GM18868 (cell line): Measurements from ENCODE around the gene RCN1.
"Not testable (repeated sequence)": the region's sequence is repeated elsewhere in the genome, so short reads cannot be mapped to it uniquely, and the experiment has no call there.

ENCODE experiments used
- ATAC-seq: cut with Tn5 transposase; IDR thresholded peaks from one replicate; pipeline ENCODE4 v1.9.1; 2021; ENCODE audit warnings: mild to moderate bottlenecking, moderate library complexity; ENCODE audit not compliant: unreplicated experiment

The RCN1 gene

DNA sequence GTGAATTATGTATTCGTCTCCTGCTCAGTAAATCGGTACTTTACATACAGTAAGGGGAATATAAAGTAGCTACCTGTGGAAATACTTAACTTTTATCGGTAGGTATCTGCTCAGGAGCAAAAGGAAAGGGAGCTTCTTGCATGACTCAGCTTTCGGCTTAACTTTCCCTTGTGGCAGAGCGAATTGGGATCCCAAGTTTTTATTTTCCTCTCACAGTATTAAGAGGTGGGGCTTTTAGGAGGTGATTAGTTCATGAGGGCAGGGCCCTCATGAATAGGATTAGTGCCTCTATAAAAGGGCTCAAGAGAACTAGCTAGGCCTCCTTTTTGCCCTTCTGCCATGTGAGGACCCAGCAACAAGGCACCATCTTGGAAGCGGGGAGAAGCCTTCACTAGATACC lies 18.7 kb downstream of the RCN1 start:
- ATAC-seq: no peak

DNA sequence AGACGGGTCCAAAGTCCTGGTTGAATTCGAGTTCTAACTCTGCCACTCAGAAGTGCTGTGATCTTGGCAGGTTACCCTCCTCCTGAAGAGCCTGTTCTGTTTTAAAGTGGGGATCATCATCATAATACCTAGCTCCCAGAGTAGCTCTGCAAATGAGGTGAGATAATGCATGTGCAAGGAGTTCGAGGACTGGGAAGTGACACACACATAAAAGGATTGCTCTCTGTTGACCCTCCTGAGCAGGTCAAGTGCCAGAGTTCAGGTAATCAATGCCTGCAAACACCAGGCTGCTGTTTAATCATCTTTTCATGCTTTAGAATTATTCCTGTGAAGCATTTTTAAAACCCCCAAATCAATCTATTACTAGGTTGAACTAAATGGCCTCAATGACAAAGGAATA lies 19.9 kb downstream of the RCN1 start:
- no peak for ATAC-seq

DNA sequence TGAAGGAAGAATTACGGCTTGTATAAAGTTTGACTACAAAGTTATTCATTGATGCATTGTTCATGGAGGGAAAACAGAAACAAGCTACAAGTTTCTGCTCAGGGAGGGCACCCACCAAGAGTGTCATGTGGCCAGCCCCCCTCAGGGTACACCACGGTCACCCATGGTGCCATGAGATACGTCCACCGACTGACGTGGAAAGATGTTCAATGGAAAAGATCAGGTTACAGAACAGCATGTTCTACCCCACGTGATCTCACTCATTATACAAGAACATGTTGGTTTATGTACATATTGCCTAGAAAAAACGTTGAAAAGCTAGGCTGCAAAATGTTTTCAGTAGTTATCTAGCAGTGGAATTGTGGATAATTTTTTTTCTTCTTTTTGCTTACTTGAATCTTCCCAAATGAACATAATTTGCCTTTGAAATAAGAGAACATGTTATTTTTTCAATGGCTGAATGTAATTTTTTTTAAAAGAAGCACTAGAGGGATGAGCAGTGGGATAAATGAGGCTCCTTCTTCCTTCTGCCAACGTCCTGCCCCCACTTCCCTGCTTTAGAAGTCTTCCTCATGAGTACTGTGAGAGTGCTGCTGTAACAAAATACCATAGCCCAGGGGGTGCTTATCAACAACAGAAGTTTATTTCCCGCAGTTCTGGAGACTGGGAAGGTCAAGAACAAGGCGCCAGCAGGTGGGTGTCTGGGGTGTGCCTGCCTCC lies 22.5 kb downstream of the RCN1 start:
- no peak for ATAC-seq

DNA sequence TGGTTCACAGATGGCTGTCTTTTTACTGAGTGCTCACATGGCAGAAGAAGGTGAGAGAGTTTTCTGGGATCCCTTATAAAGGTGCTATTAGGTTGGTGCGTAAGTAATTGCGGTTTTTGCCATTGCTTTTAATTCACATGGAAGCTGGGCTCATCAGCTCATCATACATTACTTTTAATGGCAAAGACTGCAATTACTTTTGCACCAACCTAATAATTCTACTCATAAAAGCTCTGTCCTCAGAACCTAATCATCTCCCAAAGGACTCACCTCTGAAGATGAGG lies 23.0 kb downstream of the RCN1 start:
- no peak for ATAC-seq

DNA sequence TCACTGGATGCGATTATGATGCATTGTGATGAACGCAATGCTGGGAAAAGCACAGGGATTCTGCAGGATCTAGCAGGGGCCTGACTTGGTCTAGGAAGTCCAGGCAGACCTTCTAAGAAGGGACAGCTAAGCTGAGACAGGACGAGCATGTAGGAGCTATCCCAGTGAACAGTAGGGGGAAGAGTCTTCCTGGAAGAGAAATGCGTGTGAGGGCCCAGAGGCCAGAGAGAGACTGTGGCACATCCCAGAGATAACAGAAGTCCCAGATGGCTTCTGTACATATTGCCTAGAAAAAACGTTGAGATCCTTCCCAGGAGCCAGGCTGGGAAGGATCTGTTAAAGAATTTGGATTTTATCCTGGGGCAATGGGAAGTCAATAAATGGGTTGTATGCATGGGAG lies 24.6 kb downstream of the RCN1 start:
- ATAC-seq: no peak

DNA sequence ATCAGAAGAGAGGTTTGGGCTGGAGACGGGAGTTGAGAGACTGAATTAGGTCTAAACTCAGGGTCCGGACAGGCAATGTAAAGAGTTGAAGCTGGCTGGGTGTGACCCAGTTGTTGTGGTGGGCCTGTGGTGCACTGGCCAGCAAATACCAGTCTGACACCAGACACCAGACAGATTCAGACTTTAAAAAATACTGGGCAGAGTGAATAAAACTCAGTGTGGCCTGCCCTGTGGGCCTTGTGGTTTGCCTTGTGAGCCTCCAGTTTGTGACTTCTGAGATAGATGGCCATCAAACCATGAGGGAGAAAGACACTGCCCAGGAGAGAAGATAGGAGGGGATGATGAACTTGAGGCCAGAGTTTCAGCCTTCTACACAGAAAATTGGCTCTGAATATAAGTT lies 25.8 kb downstream of the RCN1 start:
- no peak for ATAC-seq

DNA sequence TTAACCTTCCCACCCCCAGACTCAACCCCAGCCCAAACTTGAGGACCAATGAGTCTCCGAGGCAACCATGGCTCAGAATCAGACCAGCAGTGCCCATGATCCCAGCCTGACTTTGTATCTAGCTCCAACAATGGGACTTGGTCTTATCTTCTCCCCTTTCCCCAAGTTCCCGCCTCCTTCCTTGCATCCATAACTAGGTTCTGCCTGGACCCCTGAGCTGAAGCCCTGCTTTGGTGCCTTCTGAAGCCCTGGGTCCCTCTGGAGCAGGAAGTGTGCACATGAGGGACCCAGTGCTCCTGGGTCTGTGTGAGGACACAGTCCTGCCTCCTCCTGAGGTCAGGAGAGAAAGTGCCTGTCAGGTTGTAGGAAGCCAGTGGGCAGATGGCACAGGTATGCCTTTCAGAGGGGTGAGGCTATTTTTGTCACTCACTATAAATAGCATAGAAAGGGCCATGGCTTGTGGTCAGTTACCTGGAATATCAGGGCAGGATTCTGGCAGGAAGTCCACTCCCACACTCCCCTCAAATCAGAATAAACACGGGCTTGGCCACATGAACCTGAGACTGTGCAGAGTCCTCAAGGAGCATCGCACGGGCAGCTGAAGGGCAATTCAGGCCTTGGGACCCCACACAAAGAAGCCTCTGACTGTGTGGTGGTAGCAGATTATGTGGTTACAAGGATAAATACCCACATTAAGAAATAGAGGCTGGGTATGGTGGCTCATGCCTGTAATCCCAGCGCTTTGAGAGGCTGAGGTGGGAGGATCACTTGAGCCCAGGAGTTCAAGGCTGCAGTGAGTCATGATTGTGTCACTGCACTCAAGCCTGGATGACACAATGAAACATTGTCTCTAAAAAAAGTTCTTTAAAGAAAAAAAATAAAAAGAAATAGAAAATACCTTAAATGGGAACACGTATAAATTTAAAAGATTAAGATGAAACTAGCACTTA lies 27.4 kb downstream of the RCN1 start:
- ATAC-seq: no peak

DNA sequence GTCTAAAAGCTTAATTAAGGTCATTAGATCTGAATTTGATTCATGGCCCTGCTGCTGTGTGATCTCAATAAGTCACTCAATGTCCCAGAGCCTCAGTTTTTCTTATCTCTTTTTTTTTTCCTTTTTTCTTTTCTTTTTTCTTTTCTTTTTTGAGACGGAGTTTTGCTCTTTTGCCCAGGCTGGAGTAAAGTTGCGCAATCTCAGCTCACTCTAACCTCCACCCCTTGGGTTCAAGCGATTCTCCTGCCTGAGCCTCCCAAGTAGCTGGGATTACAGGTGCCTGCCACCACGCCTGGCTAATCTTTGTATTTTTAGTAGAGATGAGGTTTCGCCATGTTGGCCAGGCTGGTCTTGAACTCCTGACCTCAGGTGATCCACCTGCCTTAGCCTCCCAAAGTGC lies 28.3 kb downstream of the RCN1 start:
- not testable (repeated sequence) for ATAC-seq

DNA sequence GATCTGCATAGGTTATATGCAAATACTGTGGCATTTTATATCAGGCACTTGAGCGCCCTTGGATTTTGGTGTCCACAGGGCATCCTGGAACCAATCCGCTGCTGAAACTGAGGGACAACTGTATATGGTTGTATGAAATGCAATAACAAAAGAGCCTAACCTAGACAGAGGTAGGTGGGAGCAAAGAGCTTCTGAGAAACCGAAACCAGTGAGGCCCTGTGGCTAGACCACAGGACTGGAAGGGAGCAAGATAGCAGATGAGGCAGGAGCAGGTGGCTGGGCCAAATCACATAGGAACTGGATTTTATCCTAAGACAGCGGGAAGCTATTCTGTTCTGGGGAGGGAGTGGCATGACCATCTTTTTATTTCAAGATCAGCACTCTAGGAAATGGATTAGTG lies 30.1 kb downstream of the RCN1 start:
- ATAC-seq: peak; percentile 59

DNA sequence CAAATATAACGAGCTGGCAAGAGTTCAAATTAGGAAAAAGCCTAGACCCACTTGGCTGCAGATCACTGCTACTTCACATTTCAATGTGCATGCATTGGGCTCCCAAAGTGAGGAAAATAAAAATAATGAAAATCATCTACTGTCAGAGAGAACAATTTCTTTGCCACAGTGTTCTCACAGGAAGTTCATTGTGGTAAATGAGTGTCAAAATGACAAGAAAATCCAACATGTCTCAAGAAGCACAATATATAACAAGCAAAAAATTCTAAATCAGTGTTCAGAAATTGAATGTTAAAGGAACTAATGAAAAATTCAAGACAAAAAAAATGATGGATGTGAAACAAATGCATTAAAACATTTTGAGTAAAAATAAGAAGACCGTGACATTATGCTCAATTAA lies 31.3 kb downstream of the RCN1 start:
- no peak for ATAC-seq

DNA sequence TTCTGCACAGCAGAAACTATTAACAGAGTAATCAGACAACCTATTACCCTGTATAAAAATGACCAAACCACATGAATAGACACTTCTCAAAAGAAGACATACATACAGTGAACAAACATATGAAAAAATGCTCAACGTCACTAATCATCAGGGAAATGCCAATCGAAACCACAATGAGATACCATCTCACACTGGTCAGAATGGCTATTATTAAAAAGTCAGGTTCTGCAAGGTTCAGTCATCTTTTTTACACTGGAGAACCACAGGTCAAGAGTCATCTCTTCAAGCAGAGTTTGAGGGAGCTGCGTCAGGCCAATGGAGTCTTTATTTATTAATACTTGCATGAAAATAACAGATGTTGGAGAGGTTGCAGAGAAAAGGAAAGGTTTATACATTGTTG lies 40.4 kb downstream of the RCN1 start:
- ATAC-seq: no peak

DNA sequence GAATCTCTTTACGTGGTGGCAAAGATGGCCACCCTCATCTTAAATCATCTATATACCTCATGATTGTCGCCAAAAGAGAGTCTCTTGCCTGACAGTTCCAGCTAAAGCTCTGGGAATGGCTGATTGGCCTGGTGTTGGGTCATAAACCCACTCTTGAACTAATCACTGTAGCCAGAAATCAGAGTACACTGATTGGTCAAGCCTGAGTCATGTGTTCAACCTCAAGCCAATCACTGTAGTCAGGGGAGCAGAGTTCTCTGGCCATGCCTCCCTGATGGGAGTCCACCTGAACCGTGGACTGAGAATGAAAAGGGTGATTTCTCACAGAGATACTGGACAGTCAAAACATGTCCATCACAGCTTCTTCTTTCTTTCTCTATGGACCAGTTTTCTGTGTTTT lies 45.8 kb downstream of the RCN1 start:
- no peak for ATAC-seq

DNA sequence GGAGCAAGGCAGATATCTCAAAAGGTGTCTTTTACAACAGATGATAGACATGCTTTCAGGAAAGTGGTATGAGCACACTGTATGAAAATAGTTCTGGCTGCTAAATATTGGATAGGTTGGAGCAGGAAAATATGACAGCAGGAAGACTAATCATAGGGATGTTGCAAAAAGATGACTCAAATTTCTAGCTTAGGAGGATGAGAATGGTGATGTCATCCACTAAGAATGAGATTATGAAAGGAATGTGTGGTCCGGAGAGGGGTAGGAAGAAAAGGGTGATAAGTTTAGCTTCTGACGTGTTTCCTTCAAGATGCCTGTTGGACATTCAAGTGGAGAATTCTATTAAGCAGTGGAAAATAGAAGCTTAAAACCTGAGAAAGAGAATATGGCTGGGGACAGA lies 46.4 kb downstream of the RCN1 start:
- no peak for ATAC-seq

DNA sequence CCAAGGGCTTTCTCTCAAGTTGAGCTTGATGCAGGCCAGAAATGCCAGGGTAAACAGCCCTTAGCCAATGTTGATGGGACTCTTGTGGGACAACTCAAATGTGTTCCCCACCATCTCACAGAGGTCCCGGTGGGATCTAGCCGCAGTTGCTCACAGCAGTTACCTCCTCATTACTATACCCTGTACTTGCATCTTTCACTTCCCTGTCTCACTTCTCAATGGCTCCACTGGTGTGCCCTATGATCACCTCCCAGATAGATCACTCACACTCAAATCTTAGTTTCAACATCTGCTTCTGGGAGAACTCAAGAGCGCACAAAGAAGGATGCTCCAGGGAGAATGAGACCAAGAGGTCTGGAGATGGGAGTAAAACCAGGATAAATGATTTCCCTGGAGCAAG lies 47.0 kb downstream of the RCN1 start:
- ATAC-seq: peak; percentile 87

DNA sequence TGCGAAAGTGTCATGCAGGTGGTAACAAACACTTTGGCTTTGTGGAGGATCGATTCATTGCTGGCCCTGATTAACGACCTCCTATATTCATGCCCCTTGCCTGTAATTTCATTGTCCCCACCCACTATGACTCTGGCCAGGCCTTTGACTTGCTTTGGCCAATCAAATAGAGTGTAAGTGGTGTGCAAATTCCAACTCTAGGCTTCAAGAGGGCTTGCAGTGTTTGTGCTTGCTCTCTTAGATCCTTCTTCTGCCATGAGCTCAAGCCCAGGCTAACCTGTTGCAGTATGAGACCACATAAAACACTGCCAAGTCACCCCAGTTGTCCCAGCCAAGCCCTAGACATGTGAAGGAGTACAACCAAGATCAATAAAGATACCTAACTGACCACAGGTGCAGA lies 48.0 kb downstream of the RCN1 start:
- ATAC-seq: no peak

DNA sequence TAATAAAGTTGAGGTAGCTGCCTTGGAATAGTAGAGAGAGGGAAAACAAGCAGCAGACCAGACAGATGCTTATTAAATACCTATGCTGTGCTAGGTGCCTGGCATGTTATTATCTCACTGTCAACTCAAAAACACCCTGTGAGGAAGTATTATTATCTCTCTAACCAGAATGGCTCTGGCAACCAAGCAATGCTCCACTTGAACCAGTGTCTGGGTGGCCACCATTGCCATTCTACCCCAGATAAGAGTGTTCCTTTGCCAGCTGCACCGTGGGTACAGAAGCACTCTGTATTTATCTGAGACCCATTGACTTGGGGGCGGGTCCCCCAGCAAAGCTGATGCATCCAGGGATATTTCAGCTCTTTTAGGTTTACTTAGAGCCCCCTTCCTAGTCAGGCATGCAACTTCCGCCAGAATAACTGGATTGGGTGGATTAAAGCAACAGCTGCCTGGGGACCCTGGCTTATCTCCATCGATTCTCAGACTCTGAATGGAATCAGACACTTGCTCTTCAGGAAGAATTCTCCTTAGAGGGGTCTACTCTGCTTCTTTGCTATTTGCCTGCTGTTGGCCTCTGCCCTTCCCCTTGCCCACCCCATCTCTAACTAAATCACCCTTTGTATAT lies 49.1 kb downstream of the RCN1 start:
- no peak for ATAC-seq

DNA sequence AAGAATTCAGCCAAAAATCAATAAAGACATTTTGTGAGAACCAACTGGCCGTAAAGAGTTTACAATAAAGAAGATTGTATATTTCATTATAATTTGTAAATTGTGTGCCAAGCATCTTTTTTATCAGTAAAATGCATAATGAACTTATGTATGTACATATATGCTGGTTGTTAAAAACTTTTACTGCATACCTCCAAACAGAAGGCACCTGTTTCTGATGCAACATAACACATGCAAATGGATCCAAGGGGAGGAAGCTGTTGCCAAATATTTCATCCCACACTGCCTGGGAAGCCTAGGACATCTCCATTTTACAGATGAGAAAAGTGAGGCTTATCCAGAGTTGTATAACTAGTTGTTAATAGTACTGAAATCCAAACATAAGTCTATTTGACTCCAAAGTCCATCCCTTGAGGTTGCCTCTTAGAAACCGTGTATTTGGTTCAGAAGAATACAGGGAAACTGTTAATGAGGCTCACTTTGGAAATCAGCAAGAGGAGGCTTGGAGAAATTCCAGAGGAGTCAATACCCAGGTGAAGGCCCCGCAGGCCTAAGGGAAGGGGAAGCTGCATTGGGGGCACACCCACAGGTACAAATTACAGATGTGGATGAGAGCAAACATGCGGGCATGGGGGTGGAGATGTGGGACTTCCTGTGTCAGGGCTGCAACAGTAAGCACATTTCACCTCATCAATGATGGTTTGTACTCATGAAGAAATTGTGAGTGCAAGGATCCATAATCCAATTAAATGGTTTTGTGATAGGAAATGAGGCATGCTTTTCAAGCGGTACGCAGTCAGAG lies 51.1 kb downstream of the RCN1 start:
- ATAC-seq: no peak

DNA sequence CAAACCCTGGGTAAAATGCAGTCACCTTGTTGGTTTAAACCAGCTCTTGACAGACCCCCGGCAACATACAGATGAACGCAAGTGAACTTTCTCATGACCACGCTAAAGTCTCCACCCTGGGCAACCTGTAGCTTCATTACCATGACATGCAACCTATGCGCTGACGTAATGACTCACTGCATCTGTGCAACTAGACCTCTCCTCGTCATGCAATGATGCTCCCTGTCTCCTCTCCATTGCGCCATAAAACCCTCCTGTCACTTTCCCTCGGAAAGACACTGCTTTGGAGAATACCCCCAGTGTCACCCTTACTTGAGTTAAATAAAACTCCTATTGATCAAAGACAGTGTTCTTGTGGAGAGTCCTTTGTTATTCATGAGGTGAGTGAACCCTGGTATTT lies 52.5 kb downstream of the RCN1 start:
- no peak for ATAC-seq

DNA sequence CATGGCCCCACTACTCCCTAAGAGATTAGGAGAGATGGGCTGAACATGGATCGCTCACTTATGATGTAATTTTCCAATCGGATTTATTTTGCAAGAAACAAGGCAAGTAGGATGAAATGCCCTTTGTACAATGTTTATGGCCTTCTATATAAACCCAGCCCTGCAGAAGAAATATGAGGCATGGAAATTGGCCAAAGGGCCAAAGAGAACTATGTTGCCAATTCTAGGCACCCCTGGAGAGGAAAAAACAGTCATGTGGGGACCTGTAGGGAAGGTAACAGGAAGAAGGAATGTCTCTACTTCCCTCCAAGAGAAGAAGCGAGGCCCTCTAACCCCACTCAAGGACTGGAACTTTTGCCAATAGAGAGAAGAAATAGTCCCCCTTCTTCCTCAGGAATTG lies 54.4 kb downstream of the RCN1 start:
- no peak for ATAC-seq

DNA sequence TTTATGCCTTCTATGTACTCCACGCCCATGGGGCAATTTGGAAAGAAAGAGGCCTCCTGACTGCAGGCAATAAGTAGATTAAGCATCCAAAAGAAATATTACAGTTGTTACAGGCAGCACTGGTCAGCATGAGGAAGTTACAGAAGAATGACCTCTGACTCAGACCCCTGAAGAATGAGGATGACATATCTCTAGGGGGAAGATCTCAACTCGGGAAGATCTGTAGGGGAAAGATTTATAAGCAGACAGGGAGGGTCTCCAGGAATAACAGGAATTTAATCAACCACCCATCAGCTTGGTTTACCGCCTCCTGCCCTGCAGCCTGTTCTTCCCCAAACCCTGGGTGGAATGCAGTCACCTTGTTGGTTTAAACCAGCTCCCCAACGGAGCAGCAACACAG lies 58.0 kb downstream of the RCN1 start:
- no peak for ATAC-seq

DNA sequence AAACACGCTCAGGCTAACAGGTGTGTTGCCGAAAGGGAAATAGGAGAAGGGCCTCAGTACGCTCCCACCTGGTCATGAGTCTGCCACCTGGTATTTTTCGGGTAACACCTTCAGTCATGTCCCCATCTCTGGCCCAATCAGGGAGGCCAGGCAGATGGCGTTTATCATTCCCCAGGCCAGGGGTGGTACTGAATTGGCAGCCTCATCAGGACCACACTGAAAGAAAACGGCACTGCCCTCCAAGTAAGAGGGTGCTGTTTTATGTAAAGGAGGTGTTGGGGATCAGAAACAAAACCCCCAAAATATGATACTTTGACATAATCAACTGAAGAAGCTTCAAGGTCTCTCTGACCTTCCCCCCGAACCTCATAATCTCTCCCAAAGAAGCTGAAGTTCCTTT lies 58.9 kb downstream of the RCN1 start:
- ATAC-seq: no peak
